ENCODE measurements around the gene FAAH. TPM values are rescaled to one million over a fixed set of nuclear protein-coding genes. Genes with fewer than 3 reads are reported as not detected.

FAAH gene
- total and polyA plus RNA-seq, 2 of the 4 experiments (the other 2 are of a cell fraction) = under 0.01 to 0.19 TPM

GRCh38 chr1:46431695-46432094 is 37.6 kb downstream of the FAAH start:
- intact Hi-C loops (cut with micrococcal nuclease) = no loop called here
- WGBS, 2 experiments (ENCODE audit: extremely low coverage in 2 of 2, insufficient read length in 1 of 2) = no CpG with 5 or more reads among the region's 6 CpGs
- CTCF ChIA-PET = interaction anchor here (1.1 kb wide), 2 partner anchors 11 to 15 kb away, joined by 3 read pairs; no protein-coding TSS in a partner anchor

More at GRCh38 chr1:46431695-46432094, 37.6 kb downstream of the FAAH start:
- no peak overlapping the region for H3K23ac ChIP-seq (ENCODE audit: low read depth, low read length)
- no peaks in the 10 kb centered on the region for H3K36me3 ChIP-seq (ENCODE audit: control insufficient read depth, insufficient read depth, low read length)
- no peak overlapping the region for H2AFZ ChIP-seq (replicated peaks; ENCODE audit: low read length, poor library complexity)
- H2BK15ac ChIP-seq (ENCODE audit: low read depth, low read length) = no peak overlapping the region
- H3K27ac ChIP-seq (ENCODE audit: insufficient read depth, low read length) = no peak overlapping the region
- no peak overlapping the region for H3K14ac ChIP-seq (replicated peaks; ENCODE audit: low read depth, low read length)
- no peaks in the 10 kb centered on the region for H3K4me1 ChIP-seq (ENCODE audit: control insufficient read depth, insufficient read depth, low read length)
- no peak overlapping the region for H2BK20ac ChIP-seq (ENCODE audit: low read depth, low read length)
- TF ChIP-seq USF2 (IDR thresholded peaks at IDR 0.05; ENCODE audit: low read depth, low read length) (no peak), POLR2A (IDR thresholded peaks at IDR 0.05; ENCODE audit: low read depth, low read length) (no peak), RAD21 (IDR thresholded peaks at IDR 0.05; ENCODE audit: low read length) (no peak), MAZ (IDR thresholded peaks at IDR 0.05; ENCODE audit: borderline replicate concordance, low read depth, low read length) (no peak), CHD1 (IDR thresholded peaks at IDR 0.05; ENCODE audit: low read depth, low read length) (no peak), RFX5 (IDR thresholded peaks at IDR 0.05; ENCODE audit: low read depth, low read length) (no peak)
- H3K79me1 ChIP-seq (ENCODE audit: low read depth in 1 of 2, low read length in 2 of 2) = no peaks in the 10 kb centered on the region
- H4K8ac ChIP-seq (ENCODE audit: low read depth in 2 of 2, low read length in 2 of 2) = no peak overlapping the region
- H3K9me1 ChIP-seq (ENCODE audit: insufficient read depth, low read length) = no peaks in the 10 kb centered on the region
- no peak overlapping the region for H2AK5ac ChIP-seq (ENCODE audit: low read depth, low read length)
- POLR2A ChIA-PET (ENCODE audit: unreplicated experiment) = no interaction called here
- DNase-seq = no peak
- no peak overlapping the region for H4K5ac ChIP-seq (ENCODE audit: low read depth, low read length)
- H3K9ac ChIP-seq (ENCODE audit: low read depth, low read length) = no peak overlapping the region
- H2AK9ac ChIP-seq (replicated peaks; ENCODE audit: low read depth, low read length, poor library complexity) = no peak overlapping the region
- H4K91ac ChIP-seq (ENCODE audit: insufficient read depth, low read depth, low read length) = no peak overlapping the region
- in situ Hi-C loops (cut with MboI; ENCODE audit: low sequenced_read_pairs) = no loop called here
- H3K18ac ChIP-seq (ENCODE audit: low read depth, low read length) = no peak overlapping the region
- BruUV-seq (replicated peaks) = no TSS peak
- H3K27me3 ChIP-seq (ENCODE audit: control insufficient read depth, insufficient read depth, low read length) = peaks cover 30% of the 10 kb centered on the region
- H3K4ac ChIP-seq (ENCODE audit: low read depth, low read length) = no peak overlapping the region
- H3K56ac ChIP-seq (ENCODE audit: extremely low read depth, insufficient read depth, low read length) = no peak overlapping the region
- dilution Hi-C loops (cut with HindIII; ENCODE audit: low sequenced_read_pairs, unreplicated experiment) = no loop called here
- H2BK5ac ChIP-seq (ENCODE audit: low read depth, low read length, poor library complexity, severe bottlenecking) = no peak overlapping the region
- H4K20me1 ChIP-seq (ENCODE audit: insufficient read depth, low read length) = no peaks in the 10 kb centered on the region
- no peaks in the 10 kb centered on the region for H3K9me3 ChIP-seq (ENCODE audit: control insufficient read depth, insufficient read depth, low read length)
- no peak overlapping the region for H3K4me2 ChIP-seq (ENCODE audit: low read depth, low read length)
- no peak for ATAC-seq (ENCODE audit: low read depth)
- no peak overlapping the region for H2BK120ac ChIP-seq (ENCODE audit: low read depth, low read length)
- no peak overlapping the region for H3K4me3 ChIP-seq (ENCODE audit: insufficient read depth, low read depth, low read length)
